SJSA1 (cell line): ENCODE data around the gene BMP10. TPM values are rescaled to one million over a fixed set of nuclear protein-coding genes. Genes with fewer than 3 reads are reported as not detected.

ENCODE experiments used
- DNase-seq, 2 experiments: peaks; one replicate each; pipeline ENCODE4 v3.0.0-alpha.2; 2015 to 2020; ENCODE audit warnings: low spot score in 2 of 2, low read depth in 1 of 2
- H3K27ac ChIP-seq: fragments of 250-450 bp; sonication (Bioruptor Pico); 2 replicates; pipeline ENCODE4 v1.5.1; 2020; ENCODE audit warnings: mild to moderate bottlenecking, moderate library complexity
- H3K27me3 ChIP-seq: fragments of 250-450 bp; sonication (Bioruptor Pico); replicated peaks from 2 replicates; pipeline ENCODE4 v1.5.1; 2020; ENCODE audit warnings: mild to moderate bottlenecking, moderate library complexity
- H3K36me3 ChIP-seq: fragments of 250-450 bp; sonication (Bioruptor Pico); 2 replicates; pipeline ENCODE4 v1.5.1; 2020; ENCODE audit warnings: mild to moderate bottlenecking
- H3K4me1 ChIP-seq: fragments of 250-450 bp; sonication (Bioruptor Pico); replicated peaks from 2 replicates; pipeline ENCODE4 v1.6.1; 2021; ENCODE audit warnings: mild to moderate bottlenecking
- H3K4me3 ChIP-seq: fragments of 250-450 bp; sonication (Bioruptor Pico); 2 replicates; pipeline ENCODE4 v1.5.1; 2020; ENCODE audit warnings: mild to moderate bottlenecking
- H3K9me3 ChIP-seq: fragments of 250-450 bp; sonication (Bioruptor Pico); replicated peaks from 2 replicates; pipeline ENCODE4 v1.5.1; 2020; ENCODE audit warnings: mild to moderate bottlenecking
- total RNA-seq: library from RNA; depleted of rRNA; stranded (reverse); fragments of >200 nt; shearing (Covaris generic); gene quantifications from 2 replicates; pipeline ENCODE4 v1.2.3, GENCODE V29; 2014; rRNA removed

BMP10 gene, protein sequence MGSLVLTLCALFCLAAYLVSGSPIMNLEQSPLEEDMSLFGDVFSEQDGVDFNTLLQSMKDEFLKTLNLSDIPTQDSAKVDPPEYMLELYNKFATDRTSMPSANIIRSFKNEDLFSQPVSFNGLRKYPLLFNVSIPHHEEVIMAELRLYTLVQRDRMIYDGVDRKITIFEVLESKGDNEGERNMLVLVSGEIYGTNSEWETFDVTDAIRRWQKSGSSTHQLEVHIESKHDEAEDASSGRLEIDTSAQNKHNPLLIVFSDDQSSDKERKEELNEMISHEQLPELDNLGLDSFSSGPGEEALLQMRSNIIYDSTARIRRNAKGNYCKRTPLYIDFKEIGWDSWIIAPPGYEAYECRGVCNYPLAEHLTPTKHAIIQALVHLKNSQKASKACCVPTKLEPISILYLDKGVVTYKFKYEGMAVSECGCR
- total RNA-seq = not detected in 2 replicates

DNA sequence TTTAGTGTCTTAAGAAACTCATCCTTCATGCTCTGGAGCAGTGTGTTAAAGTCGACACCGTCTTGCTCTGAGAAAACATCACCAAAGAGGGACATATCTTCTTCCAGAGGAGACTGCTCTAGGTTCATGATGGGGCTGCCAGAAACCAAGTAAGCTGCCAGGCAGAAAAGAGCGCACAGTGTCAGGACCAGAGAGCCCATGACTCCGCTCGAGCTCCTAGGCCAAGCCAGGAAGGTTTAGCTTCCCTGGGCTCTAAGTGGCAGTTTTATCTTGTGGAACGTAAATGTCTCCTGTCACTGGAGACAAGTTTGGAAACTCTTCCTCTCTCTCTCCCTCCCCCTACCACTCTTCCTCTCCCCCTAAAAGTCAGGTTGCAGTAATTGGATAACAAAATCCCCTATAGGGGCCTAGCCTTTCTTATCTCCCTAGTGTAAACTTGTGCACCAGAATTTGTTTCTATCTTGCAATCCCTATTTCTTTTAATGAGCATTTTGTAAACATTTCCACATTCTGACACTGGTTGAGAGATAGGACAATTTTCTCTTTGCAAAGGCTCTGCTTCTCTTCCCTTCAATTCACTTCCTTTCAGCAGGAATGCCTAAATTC, at the start of gene BMP10:
Gene BMP10, minus strand, starts transcription at position 239 of the 606 bp plus-strand sequence. Its CDS starts 39 bp downstream, at position 200.
- H3K27me3 ChIP-seq = no peaks in the 10 kb centered on the region
- no peak for DNase-seq
- H3K36me3 ChIP-seq = no peaks in the 10 kb centered on the region
- H3K27ac ChIP-seq = no peak within 1 kb of the TSS
- no peaks in the 10 kb centered on the region for H3K4me1 ChIP-seq
- H3K4me3 ChIP-seq = no peak within 1 kb of the TSS
- no peaks in the 10 kb centered on the region for H3K9me3 ChIP-seq

DNA sequence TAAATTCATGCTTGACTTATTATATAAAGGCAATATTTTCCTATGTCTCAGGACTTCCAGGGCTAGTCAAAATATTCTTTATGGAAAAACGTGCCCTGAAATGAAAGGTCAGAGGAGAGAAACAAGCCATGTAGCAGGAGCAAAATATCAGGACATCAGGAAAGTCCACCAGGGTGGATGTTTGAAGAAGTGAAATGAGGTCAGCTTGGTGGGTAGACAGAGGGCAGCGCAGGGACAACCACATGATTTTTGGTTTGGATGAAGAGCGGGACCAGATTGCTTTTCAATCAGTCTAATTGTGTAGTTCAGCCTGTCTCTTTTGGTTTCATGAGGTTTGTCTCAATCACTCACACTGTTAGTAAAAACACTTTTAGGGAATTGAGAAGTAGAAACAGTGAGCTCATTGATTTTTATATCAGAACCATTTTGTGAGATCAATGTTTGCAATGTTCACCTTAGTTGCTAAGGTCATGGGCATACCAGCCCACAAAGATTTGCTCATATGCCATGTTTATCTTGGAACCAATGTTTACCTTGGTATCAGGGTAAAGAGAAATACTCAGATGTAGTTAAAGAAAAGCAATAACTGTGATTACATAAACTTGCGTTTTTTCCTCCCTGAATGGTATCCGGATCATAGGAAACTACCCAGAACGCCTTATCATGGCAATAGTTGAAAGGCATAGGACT, 49.4 kb upstream of the BMP10 start:
- H3K27ac ChIP-seq = peak overlapping the region; percentile 67
- no peaks in the 10 kb centered on the region; the same call in 1 of the 2 replicates for H3K9me3 ChIP-seq
- H3K36me3 ChIP-seq = no peaks in the 10 kb centered on the region
- H3K27me3 ChIP-seq = no peaks in the 10 kb centered on the region
- no peak for DNase-seq
- no peak overlapping the region for H3K4me3 ChIP-seq
- peaks cover 52% of the 10 kb centered on the region for H3K4me1 ChIP-seq

DNA sequence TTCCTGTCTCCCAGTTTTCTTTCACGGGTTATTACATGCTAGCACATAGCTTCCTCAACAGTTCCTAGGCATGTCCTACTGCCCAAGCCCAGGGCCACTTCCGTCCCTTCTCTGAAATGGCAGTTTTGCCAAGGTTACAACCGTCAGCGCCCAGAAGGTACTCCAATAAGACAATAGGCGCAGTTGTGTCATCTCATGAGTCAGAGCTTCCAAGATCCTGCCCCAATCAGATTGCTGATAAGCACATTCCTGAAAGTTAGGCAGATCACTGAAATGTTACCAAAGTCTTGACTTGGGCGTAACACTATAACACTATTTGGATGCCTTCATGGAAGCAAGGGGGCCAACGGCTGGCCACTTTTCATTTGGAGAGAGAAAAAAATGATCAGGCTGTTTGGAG, 47.3 kb upstream of the BMP10 start:
- Histone ChIP-seq H3K9me3 (no peaks in the 10 kb centered on the region; the same call in 1 of the 2 replicates), H3K36me3 (no peaks in the 10 kb centered on the region), H3K4me3 (no peak overlapping the region), H3K4me1 (peaks cover 52% of the 10 kb centered on the region), H3K27me3 (no peaks in the 10 kb centered on the region), H3K27ac (peak overlapping the region; percentile 86)
- DNase-seq = peak; percentile 48 to 76

DNA sequence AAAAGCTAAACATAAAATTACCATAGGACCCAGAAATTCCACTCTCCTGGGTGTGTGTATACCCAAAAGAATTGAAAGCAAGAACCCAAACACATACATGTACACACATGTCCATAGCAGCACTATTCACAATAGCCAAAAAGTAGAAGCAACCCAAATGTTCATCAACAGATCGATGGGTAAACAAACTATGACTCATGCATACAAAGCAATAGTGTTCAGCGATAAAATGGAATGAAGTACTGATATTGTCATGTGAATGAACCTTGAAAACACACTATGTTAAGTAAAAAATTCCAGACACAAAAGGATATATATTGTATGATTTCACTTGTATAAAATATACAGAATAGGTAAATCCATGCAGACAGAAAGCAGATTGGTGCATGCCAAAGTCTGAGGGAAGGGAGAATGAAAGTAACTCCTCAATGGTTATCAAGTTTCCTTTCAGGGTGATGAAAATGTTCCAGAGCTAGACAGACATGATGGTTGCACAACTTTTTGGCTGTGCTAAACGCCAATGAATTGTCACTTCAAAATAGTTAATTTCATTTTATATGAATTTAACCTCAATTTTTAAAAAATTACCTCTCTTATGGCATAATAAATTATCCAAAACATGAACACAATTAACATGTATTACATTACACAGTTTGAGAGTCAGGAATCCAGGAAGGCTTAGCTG, 46.0 kb upstream of the BMP10 start:
- no peak for DNase-seq
- H3K27me3 ChIP-seq = no peaks in the 10 kb centered on the region
- no peaks in the 10 kb centered on the region for H3K36me3 ChIP-seq
- peaks cover 48% of the 10 kb centered on the region for H3K4me1 ChIP-seq
- H3K9me3 ChIP-seq = no peaks in the 10 kb centered on the region; the same call in 1 of the 2 replicates
- no peak overlapping the region; the same call in 1 of the 2 replicates for H3K27ac ChIP-seq
- no peak overlapping the region for H3K4me3 ChIP-seq

DNA sequence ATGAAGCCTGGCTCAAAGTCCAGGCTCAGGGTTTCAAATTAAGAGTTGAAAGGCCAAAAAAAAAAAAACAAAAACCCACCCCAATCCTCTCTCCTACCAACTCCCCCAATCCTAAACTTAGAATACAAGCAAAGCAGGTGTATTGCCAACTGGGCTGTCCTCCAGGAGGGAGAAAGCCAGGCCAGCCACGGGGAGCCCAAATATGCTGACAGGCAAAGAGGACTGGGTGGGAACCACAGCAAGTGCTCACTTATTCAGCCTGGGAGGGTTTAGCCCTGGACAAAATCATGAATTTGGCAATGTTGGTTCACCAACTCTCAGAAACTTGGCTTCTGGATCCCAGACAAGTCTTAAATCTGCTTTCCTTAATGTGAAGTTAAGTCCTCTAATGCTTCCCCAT, 45.0 kb upstream of the BMP10 start:
- Histone ChIP-seq H3K4me3 (no peak overlapping the region), H3K36me3 (no peaks in the 10 kb centered on the region), H3K4me1 (peaks cover 39% of the 10 kb centered on the region), H3K27ac (no peak overlapping the region), H3K27me3 (no peaks in the 10 kb centered on the region), H3K9me3 (no peaks in the 10 kb centered on the region; the same call in 1 of the 2 replicates)
- no peak for DNase-seq

DNA sequence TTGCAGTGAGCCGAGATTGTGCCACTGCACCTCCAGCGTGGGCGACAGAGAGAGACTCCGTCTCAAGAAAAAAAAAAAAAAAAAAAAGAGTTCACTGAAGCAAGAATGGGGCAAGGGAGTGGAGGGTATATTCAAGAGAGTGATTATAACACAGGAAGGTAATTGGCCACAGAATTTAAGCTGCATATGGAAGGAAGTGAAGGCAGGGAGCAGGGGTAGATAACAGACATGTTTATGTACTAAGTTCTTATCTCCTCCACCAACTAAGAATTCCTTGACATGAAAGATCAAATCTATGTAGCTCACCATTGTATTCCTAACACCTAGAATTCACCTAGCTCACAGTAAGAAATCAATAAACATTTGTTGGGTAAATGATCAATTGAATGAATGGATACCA, 44.2 kb upstream of the BMP10 start:
- Histone ChIP-seq H3K4me3 (no peak overlapping the region), H3K27ac (no peak overlapping the region), H3K27me3 (no peaks in the 10 kb centered on the region), H3K9me3 (no peaks in the 10 kb centered on the region; the same call in 1 of the 2 replicates), H3K36me3 (no peaks in the 10 kb centered on the region), H3K4me1 (peaks cover 31% of the 10 kb centered on the region)
- no peak for DNase-seq

DNA sequence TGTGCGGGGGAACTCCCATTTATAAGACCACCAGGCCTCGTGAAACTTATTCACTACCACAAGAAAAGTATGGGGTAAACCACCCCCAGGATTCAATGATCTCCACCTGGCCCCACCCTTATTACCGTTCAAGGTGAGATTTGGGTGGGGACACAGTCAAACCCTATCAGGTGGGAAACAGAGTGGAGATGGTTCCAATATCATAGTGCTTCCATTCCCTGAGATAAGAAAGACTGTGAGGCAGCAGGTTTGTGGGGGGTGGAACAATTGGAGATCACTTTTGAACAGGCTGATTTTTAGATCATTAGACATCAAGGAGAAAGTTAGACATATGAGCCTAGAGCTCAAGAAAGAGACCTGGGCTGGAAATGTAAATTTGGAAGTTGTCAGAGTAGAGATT, 42.2 kb upstream of the BMP10 start:
- no peaks in the 10 kb centered on the region for H3K36me3 ChIP-seq
- H3K4me3 ChIP-seq = no peak overlapping the region
- no peaks in the 10 kb centered on the region for H3K27me3 ChIP-seq
- DNase-seq = no peak
- H3K9me3 ChIP-seq = no peaks in the 10 kb centered on the region
- no peak overlapping the region for H3K27ac ChIP-seq
- H3K4me1 ChIP-seq = peaks cover 26% of the 10 kb centered on the region

DNA sequence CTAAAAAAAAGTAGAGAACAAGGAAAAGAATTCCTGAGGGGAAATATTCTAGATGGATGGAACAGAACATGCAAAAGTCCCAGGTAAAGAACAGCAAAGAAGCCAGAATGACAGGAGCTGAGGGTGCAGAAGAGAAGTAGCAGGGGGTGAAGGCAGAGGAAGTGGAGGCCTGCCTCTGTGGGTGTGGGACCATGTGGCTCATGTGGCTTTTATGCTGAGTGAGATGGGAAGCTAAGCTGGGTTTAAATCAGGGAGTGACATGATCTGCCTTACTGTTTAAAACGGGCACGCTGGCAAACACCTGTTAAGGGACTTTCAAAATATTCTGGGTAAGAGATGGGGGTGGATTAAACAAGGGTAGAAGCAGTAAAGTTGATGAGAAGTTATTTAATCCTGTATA, 41.5 kb upstream of the BMP10 start:
- peaks cover 21% of the 10 kb centered on the region for H3K4me1 ChIP-seq
- no peaks in the 10 kb centered on the region for H3K9me3 ChIP-seq
- no peaks in the 10 kb centered on the region for H3K36me3 ChIP-seq
- DNase-seq = no peak
- H3K4me3 ChIP-seq = no peak overlapping the region
- H3K27ac ChIP-seq = no peak overlapping the region
- no peaks in the 10 kb centered on the region for H3K27me3 ChIP-seq

DNA sequence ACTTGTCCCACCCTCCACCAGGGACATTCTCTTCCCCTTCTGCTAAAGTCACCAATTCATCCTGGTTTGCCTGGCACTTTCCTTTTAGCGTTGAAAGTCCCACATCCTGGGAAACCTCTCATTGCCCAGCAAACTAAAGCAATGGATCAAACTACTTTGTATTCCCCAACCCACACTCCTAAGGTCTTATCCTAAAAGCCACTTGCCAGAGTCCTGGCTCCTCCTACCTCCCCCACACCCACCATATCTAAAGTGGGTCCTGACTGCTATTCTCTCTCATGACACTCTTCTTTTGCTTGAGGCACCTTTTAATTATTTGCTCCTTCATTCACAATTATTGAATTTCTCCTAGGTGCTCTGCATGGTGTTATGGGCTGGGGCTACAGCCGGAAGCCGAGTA, 40.9 kb upstream of the BMP10 start:
- no peak overlapping the region for H3K27ac ChIP-seq

DNA sequence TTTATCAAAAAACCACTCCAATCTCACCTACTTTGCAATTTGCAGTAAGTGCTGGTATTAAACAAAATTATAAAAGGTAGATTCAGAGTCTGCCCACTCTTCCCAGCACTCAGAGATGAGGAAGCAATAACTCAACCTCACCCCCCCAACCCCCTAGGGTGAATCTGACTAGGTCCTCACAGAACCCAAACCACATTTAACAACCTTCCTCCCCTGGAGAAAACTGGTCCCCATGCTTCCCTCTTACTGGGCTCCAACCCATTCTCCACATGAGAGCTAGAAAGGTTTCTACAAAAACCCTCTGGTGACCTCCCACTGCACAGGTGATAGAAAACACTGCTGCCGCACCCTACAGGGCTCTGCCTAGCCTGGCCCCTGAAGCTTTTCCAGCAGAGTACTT, 40.5 kb upstream of the BMP10 start:
- Histone ChIP-seq H3K36me3 (no peaks in the 10 kb centered on the region), H3K4me3 (no peak overlapping the region), H3K27ac (no peak overlapping the region), H3K4me1 (peaks cover 12% of the 10 kb centered on the region), H3K27me3 (no peaks in the 10 kb centered on the region), H3K9me3 (no peaks in the 10 kb centered on the region)
- DNase-seq = no peak

More for the DNA sequence above, 40.9 kb upstream of the BMP10 start:
- Histone ChIP-seq H3K4me1 (peaks cover 16% of the 10 kb centered on the region), H3K9me3 (no peaks in the 10 kb centered on the region), H3K4me3 (no peak overlapping the region), H3K27me3 (no peaks in the 10 kb centered on the region), H3K36me3 (no peaks in the 10 kb centered on the region)
- no peak for DNase-seq

DNA sequence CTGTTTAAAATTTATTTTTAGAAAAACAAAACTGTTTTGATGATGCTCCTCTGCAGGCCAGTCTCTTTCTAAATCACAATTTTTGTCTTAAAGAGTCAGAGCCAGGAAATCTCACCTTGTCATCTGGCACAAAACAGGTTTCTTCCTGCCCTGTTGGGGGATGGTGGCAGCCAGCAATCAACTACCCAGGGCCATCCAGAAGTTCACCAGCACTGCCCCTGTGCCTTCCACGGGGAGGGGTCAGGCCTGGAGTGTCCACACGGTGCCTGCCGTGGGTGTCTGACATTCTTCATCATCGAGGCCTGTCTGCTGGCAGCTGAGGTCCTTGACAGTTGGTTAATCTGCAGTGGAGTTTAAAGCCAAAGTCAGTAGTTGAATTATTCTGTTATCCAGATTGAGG, 40.0 kb upstream of the BMP10 start:
- Histone ChIP-seq H3K4me1 (peaks cover 12% of the 10 kb centered on the region), H3K27ac (no peak overlapping the region), H3K36me3 (no peaks in the 10 kb centered on the region), H3K4me3 (no peak overlapping the region), H3K9me3 (no peaks in the 10 kb centered on the region), H3K27me3 (no peaks in the 10 kb centered on the region)
- no peak for DNase-seq

DNA sequence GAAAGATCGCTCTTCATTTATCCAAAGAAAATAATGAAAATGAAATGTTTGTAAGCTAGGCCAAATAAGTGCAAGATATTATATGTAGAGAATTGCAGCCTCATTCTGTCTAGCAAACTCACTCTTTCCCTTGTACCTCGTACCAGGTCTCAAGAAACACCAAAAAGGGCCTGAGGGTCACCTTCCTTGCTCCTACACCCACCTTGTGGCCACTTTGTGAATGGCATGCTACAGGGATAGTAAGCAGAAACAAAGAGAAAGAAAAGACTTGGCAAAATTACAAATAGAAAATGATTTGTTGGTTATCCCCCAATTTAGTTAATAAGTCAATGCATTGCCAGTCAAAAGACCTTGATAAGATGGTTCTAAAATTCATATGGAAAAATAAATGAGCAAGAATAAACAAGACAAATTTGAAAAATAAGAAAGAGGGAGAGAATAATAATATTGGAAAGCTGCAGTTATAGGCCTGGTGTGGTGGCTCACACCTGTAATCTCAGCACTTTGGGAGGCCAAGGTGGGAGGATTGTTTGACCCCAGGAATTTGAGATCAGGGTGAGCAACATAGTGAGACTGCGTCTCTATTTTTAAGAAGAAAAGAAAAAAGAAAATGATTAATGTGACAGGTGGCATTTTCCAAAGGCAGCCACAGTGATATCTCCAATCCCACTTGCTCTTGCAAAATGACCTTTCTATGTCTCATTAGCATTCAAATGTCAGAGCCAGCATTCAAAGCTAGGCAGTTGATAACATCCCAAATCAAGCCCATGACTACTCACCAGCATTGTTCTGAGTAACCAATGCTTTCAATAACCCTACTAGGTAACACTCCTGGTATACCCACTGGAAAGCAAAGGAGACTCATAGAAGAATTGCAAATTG, 38.8 kb upstream of the BMP10 start:
- Histone ChIP-seq H3K4me1 (peaks cover 12% of the 10 kb centered on the region), H3K36me3 (no peaks in the 10 kb centered on the region), H3K4me3 (no peak overlapping the region), H3K27me3 (no peaks in the 10 kb centered on the region), H3K9me3 (no peaks in the 10 kb centered on the region), H3K27ac (no peak overlapping the region)
- peak; percentile 57 to 76 for DNase-seq
